ENCODE measurements around the gene PPP4R3C. TPM values are rescaled to one million over a fixed set of nuclear protein-coding genes. Genes with fewer than 3 reads are reported as not detected.
A peak's percentile ranks its signal among the peaks of the same experiment; 100 is the strongest.
"Not testable (repeated sequence)": the region's sequence is repeated elsewhere in the genome, so short reads cannot be mapped to it uniquely, and the experiment has no call there.

Gene PPP4R3C
- not detected for total RNA-seq

DNA sequence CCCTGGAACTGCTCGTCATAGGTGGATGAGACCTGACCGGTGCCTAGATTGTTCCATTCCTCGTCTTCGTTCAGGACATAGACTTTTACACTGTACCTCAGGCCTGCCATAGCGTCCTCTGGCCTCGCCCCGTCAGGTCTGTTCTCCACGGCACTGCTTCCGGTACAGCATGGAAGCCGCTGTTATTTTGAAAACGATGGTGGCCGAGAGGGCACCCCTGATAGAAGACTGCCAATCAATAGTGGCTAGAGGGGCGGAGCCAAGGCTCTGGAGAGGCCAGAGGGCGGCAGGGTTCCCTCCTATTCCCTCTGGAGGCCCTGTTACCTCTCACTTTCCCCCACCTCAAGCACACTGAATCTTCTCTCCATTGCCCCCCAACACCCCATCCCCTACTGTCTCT lies at the start of gene PPP4R3C:
Gene PPP4R3C (minus strand): TSS at position 155 of the 400 bp plus-strand sequence. CDS start 45 bp downstream, at position 110.
- no peak within 1 kb of the TSS for H3K4me3 Mint-ChIP-seq
- CTCF ChIA-PET = no interaction called here
- POLR2A ChIA-PET = no interaction called here

DNA sequence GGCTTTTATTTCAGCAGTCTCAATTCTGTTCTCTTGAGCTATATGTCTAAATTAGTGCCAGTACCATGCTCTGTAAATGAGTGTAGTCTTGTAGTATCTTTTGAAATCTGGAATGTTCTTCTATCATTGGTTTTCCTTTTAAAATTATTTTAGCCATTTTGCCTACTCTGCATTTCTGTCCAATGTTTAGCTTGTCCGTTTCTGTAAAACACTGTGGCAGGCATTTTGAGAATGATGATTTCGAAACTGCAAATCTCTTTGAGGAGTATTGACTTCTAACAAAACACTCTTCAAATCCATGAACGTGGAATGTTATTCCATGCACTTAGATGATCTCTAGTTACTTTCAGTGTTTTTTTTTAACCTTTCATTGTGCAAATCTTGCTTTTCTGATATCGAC lies 28.3 kb upstream of the PPP4R3C start:
- CTCF ChIA-PET = no interaction called here
- H3K9me3 Mint-ChIP-seq = peaks cover 3% of the 10 kb centered on the region

More for the DNA sequence above, at the start of gene PPP4R3C:
- no peak within 1 kb of the TSS for H3K27ac Mint-ChIP-seq
- DNase-seq = no peak
- no peaks in the 10 kb centered on the region for H3K9me3 Mint-ChIP-seq
- H3K27me3 Mint-ChIP-seq = no peaks in the 10 kb centered on the region
- no peaks in the 10 kb centered on the region for H3K36me3 Mint-ChIP-seq (ENCODE audit: low read depth)
- no peaks in the 10 kb centered on the region for H3K4me1 Mint-ChIP-seq

GRCh38 chrX:27466051-27466450 lies 2.9 kb upstream of the PPP4R3C start:
- Mint-ChIP-seq H3K4me1 (no peaks in the 10 kb centered on the region), H3K4me3 (no peak overlapping the region), H3K27ac (no peak overlapping the region), H3K27me3 (no peaks in the 10 kb centered on the region), H3K36me3 (ENCODE audit: low read depth) (no peaks in the 10 kb centered on the region), H3K9me3 (no peaks in the 10 kb centered on the region)
- ChIA-PET CTCF (no interaction called here), POLR2A (no interaction called here)
- no peak for DNase-seq

More for the DNA sequence above, 28.3 kb upstream of the PPP4R3C start:
- H3K4me3 Mint-ChIP-seq = no peak overlapping the region
- no peaks in the 10 kb centered on the region for H3K4me1 Mint-ChIP-seq
- no peaks in the 10 kb centered on the region for H3K27me3 Mint-ChIP-seq
- DNase-seq = no peak
- no peaks in the 10 kb centered on the region for H3K36me3 Mint-ChIP-seq (ENCODE audit: low read depth)
- POLR2A ChIA-PET = no interaction called here
- no peak overlapping the region for H3K27ac Mint-ChIP-seq

- no peaks in the 10 kb centered on the region for H3K36me3 Mint-ChIP-seq (ENCODE audit: low read depth)
- ChIA-PET CTCF (no interaction called here), POLR2A (no interaction called here)
- H3K4me3 Mint-ChIP-seq = no peak overlapping the region
- no peaks in the 10 kb centered on the region for H3K27me3 Mint-ChIP-seq
- H3K4me1 Mint-ChIP-seq = no peaks in the 10 kb centered on the region
- no peaks in the 10 kb centered on the region for H3K9me3 Mint-ChIP-seq
- no peak overlapping the region for H3K27ac Mint-ChIP-seq
- DNase-seq = no peak
These were observed 1.9 kb upstream of the PPP4R3C start for GRCh38 chrX:27465036-27465435.

GRCh38 chrX:27459129-27459528 lies 4.0 kb downstream of the PPP4R3C start:
- H3K4me3 Mint-ChIP-seq; H3K27ac Mint-ChIP-seq; H3K9me3 Mint-ChIP-seq; CTCF ChIA-PET; H3K36me3 Mint-ChIP-seq (ENCODE audit: low read depth); DNase-seq; H3K4me1 Mint-ChIP-seq; H3K27me3 Mint-ChIP-seq; POLR2A ChIA-PET: not testable (repeated sequence)

DNA sequence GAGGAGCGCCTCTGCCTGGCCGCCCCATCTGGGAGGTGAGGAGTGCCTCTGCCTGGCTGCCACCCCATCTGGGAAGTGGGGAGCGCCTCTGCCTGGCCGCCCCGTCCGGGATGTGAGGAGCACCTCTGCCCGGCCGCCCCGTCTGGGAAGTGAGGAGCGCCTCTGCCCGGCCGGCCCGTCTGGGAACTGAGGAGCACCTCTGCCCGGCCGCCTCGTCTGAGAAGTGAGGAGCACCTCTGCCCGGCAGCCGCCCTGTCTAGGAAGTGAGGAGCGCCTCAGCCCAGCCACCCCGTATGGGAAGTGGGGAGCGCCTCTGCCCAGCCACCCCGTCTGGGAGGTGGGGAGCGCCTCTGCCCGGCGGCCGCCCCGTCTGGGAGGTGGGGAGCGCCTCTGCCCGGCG lies 4.6 kb downstream of the PPP4R3C start:
- H3K27me3 Mint-ChIP-seq; H3K4me1 Mint-ChIP-seq; H3K27ac Mint-ChIP-seq; H3K4me3 Mint-ChIP-seq; H3K9me3 Mint-ChIP-seq; CTCF ChIA-PET; H3K36me3 Mint-ChIP-seq (ENCODE audit: low read depth); POLR2A ChIA-PET; DNase-seq: not testable (repeated sequence)

DNA sequence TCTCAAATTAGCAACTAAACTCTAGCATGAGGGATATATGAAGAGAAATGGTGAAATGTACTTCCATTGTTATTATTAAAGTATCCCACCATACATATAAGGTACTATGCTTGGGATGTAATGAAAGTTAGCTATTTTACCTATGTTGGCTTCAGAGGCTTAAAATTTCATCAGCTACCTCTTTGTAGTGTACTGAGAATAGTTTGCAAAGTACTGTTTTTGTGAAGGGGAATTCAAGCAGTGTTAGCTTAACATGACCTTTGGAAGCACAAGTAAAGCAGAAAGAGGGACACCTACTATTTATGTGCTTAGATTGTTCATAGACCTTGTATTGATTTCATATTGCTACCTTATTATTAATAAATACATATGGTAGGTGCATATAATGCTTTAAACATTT lies 11.8 kb downstream of the PPP4R3C start:
- Mint-ChIP-seq H3K27ac (no peak overlapping the region), H3K9me3 (no peaks in the 10 kb centered on the region), H3K36me3 (ENCODE audit: low read depth) (no peaks in the 10 kb centered on the region), H3K4me1 (no peaks in the 10 kb centered on the region), H3K27me3 (no peaks in the 10 kb centered on the region), H3K4me3 (no peak overlapping the region)
- CTCF ChIA-PET = no interaction called here
- POLR2A ChIA-PET = no interaction called here
- DNase-seq = no peak

- ChIA-PET POLR2A (no interaction called here), CTCF (no interaction called here)
- Mint-ChIP-seq H3K36me3 (ENCODE audit: low read depth) (no peaks in the 10 kb centered on the region), H3K27ac (no peak overlapping the region), H3K27me3 (no peaks in the 10 kb centered on the region), H3K9me3 (peaks cover 10% of the 10 kb centered on the region), H3K4me1 (peaks cover 8% of the 10 kb centered on the region), H3K4me3 (no peak overlapping the region)
- no peak for DNase-seq
These were observed 16.7 kb downstream of the PPP4R3C start for GRCh38 chrX:27446423-27446822.

- Mint-ChIP-seq H3K27me3 (no peaks in the 10 kb centered on the region), H3K36me3 (ENCODE audit: low read depth) (no peaks in the 10 kb centered on the region), H3K4me3 (no peak overlapping the region), H3K27ac (no peak overlapping the region), H3K4me1 (peaks cover 8% of the 10 kb centered on the region), H3K9me3 (peaks cover 10% of the 10 kb centered on the region)
- CTCF ChIA-PET = no interaction called here
- POLR2A ChIA-PET = no interaction called here
- no peak for DNase-seq
These were observed 17.7 kb downstream of the PPP4R3C start for GRCh38 chrX:27445438-27445837.

DNA sequence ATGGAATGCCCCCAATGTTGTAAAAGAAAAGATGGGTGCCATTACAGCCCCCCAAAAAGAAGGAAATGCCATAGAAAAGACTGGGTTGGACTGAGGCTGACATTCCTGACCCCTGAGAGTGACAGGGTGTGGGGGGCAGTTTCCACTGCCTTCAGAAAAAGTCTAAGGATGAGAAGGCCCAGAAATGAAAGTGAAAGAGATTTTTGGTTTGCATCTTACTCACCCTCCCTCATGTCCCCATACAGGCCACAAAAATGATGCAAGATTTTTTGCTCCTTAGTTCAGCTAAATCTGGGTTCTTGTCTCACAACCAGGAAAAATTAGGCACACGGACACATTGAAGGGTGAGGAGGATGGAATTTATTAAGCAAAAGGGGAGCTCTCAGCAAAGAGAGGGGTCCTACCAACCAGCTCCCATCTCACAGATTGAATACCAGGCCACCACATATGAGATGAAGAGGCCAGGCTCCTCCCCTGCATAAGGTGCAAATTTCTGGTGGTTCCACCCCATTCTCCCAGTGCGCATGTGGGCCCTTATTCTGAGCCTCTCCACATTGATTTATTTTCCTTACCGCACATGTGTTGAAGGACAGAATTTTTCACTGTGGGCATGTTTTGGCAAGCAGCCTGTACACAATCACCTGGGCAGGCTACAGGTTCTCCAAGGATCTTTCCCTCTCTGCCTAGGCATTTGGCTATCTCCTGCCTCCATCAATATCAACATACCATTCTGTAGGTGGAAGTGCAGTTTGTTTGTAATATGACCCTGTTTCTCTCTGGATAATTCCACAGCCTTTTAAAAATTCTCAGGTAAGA lies 18.8 kb downstream of the PPP4R3C start:
- H3K27ac Mint-ChIP-seq = peak overlapping the region; percentile 84
- no peaks in the 10 kb centered on the region for H3K27me3 Mint-ChIP-seq
- no peak overlapping the region for H3K4me3 Mint-ChIP-seq
- CTCF ChIA-PET = no interaction called here
- H3K4me1 Mint-ChIP-seq = peaks cover 8% of the 10 kb centered on the region
- peaks cover 10% of the 10 kb centered on the region for H3K9me3 Mint-ChIP-seq
- DNase-seq = no peak
- POLR2A ChIA-PET = no interaction called here
- no peaks in the 10 kb centered on the region for H3K36me3 Mint-ChIP-seq (ENCODE audit: low read depth)

GRCh38 chrX:27442392-27442791 lies 20.7 kb downstream of the PPP4R3C start:
- POLR2A ChIA-PET; H3K4me3 Mint-ChIP-seq; DNase-seq; H3K4me1 Mint-ChIP-seq; H3K27ac Mint-ChIP-seq; H3K36me3 Mint-ChIP-seq (ENCODE audit: low read depth); CTCF ChIA-PET; H3K27me3 Mint-ChIP-seq: not testable (repeated sequence)
- H3K9me3 Mint-ChIP-seq = peaks cover 10% of the 10 kb centered on the region

DNA sequence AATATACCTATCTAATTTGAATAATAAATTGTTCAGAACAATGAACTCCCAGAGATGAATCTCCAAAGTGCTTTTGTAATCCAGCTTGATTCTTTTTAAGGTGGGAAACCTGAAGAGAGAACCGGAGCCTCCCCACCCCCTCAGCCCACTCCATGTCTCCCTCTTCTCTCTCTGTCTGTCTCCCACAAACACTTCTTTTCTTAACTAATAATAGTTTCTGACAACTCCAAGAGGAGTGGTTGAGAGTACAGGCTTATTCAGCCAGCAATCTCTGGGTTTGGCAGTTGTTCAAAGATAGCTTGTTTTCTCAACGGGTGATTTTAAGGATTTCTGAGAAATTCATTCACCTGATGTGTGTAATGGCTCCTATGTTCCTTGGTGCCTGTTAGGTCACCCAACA lies 23.4 kb downstream of the PPP4R3C start:
- peaks cover 5% of the 10 kb centered on the region for H3K4me1 Mint-ChIP-seq
- no peak overlapping the region for H3K4me3 Mint-ChIP-seq
- H3K9me3 Mint-ChIP-seq = peaks cover 3% of the 10 kb centered on the region
- ChIA-PET CTCF (no interaction called here), POLR2A (no interaction called here)
- DNase-seq = no peak
- H3K27ac Mint-ChIP-seq = no peak overlapping the region
- H3K36me3 Mint-ChIP-seq (ENCODE audit: low read depth) = no peaks in the 10 kb centered on the region
- no peaks in the 10 kb centered on the region for H3K27me3 Mint-ChIP-seq

DNA sequence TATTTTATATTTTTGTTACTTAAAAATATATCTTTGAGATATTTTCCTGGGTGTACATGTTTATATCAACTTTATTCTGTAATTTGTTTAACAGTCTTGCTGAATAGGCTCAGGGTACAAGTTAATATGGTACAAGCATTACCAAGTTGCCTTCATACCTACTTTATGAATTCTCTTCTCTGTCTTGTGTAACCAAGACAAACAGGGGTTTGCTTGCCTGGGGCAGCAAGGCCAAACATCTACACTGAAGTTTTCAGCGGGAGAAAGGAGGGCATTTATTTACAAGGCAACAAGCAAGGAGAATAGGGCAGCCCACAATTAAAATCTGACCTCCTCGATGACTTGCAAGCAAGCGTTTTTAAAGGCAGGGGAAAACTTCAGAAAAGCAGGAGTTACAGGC lies 24.2 kb downstream of the PPP4R3C start:
- H3K27me3 Mint-ChIP-seq = no peaks in the 10 kb centered on the region
- peak overlapping the region; percentile 19 for H3K27ac Mint-ChIP-seq
- CTCF ChIA-PET = no interaction called here
- no peak for DNase-seq
- no peak overlapping the region for H3K4me3 Mint-ChIP-seq
- H3K9me3 Mint-ChIP-seq = no peaks in the 10 kb centered on the region
- POLR2A ChIA-PET = no interaction called here
- peaks cover under 1% of the 10 kb centered on the region for H3K4me1 Mint-ChIP-seq
- no peaks in the 10 kb centered on the region for H3K36me3 Mint-ChIP-seq (ENCODE audit: low read depth)

- DNase-seq = no peak
- H3K4me3 Mint-ChIP-seq = no peak overlapping the region
- H3K36me3 Mint-ChIP-seq (ENCODE audit: low read depth) = no peaks in the 10 kb centered on the region
- no peaks in the 10 kb centered on the region for H3K4me1 Mint-ChIP-seq
- ChIA-PET CTCF (no interaction called here), POLR2A (no interaction called here)
- no peak overlapping the region for H3K27ac Mint-ChIP-seq
- no peaks in the 10 kb centered on the region for H3K27me3 Mint-ChIP-seq
- no peaks in the 10 kb centered on the region for H3K9me3 Mint-ChIP-seq
These were observed 28.1 kb downstream of the PPP4R3C start for GRCh38 chrX:27435031-27435430.

All from activated CD4-positive, alpha-beta T cell treated with anti-CD3 and anti-CD28 coated beads, Interleukin-2, amount 10 ng/mL, durations not matched to agents 7 days and 5 days (primary cell).